ENCODE data around the gene SPHK2. TPM values are rescaled to one million over a fixed set of nuclear protein-coding genes. Genes with fewer than 3 reads are reported as not detected.

SPHK2 gene, protein sequence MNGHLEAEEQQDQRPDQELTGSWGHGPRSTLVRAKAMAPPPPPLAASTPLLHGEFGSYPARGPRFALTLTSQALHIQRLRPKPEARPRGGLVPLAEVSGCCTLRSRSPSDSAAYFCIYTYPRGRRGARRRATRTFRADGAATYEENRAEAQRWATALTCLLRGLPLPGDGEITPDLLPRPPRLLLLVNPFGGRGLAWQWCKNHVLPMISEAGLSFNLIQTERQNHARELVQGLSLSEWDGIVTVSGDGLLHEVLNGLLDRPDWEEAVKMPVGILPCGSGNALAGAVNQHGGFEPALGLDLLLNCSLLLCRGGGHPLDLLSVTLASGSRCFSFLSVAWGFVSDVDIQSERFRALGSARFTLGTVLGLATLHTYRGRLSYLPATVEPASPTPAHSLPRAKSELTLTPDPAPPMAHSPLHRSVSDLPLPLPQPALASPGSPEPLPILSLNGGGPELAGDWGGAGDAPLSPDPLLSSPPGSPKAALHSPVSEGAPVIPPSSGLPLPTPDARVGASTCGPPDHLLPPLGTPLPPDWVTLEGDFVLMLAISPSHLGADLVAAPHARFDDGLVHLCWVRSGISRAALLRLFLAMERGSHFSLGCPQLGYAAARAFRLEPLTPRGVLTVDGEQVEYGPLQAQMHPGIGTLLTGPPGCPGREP
- polyA plus RNA-seq (2011; rRNA removed) = 4.6 and 6.1 TPM in 2 replicates
- 6.1 and 6.6 TPM in 2 replicates for polyA minus RNA-seq (2011; rRNA and poly(A)+ RNA removed)

GRCh38 chr19:48618916-48619691, at the start of gene SPHK2, which contains the start of gene RPL18:
TSS of gene SPHK2 (plus strand) at chr19:48619506. CDS start at chr19:48620515, 1,009 bp downstream.
TSS of gene RPL18 (minus strand) at chr19:48619178. CDS start at chr19:48619143, 35 bp downstream.
- H3K4me3 ChIP-seq (ENCODE audit: low read depth, low read length) = peak within 1 kb of the TSS; percentile 97
- ChIA-PET CTCF (interaction anchor here (0.7 to 1.2 kb wide), 3 partner anchors 10 to 31 kb away, joined by 3 to 5 read pairs (median 4); no protein-coding TSS in a partner anchor), POLR2A (interaction anchor here (0.5 to 1.6 kb wide), 25 partner anchors 9 to 598 kb away, joined by 3 to 25 read pairs (median 5); partner anchors contain the start of genes CA11, DBP, GYS1 and RUVBL2)
- no peaks in the 10 kb centered on the region; the same call in 1 of the 2 replicates for H3K9me3 ChIP-seq (ENCODE audit: control insufficient read depth, insufficient read depth, low read length)
- TF ChIP-seq, protein P1, sequence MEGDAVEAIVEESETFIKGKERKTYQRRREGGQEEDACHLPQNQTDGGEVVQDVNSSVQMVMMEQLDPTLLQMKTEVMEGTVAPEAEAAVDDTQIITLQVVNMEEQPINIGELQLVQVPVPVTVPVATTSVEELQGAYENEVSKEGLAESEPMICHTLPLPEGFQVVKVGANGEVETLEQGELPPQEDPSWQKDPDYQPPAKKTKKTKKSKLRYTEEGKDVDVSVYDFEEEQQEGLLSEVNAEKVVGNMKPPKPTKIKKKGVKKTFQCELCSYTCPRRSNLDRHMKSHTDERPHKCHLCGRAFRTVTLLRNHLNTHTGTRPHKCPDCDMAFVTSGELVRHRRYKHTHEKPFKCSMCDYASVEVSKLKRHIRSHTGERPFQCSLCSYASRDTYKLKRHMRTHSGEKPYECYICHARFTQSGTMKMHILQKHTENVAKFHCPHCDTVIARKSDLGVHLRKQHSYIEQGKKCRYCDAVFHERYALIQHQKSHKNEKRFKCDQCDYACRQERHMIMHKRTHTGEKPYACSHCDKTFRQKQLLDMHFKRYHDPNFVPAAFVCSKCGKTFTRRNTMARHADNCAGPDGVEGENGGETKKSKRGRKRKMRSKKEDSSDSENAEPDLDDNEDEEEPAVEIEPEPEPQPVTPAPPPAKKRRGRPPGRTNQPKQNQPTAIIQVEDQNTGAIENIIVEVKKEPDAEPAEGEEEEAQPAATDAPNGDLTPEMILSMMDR (IDR thresholded peaks at IDR 0.05; ENCODE audit: low read depth, low read length) = no peak
- H3K27ac ChIP-seq (ENCODE audit: low read depth, low read length) = peak within 1 kb of the TSS; percentile 86
- no peaks in the 10 kb centered on the region for H3K27me3 ChIP-seq (ENCODE audit: control insufficient read depth, insufficient read depth, low read length)
- peak; percentile 100 for DNase-seq (ENCODE audit: low read depth, low spot score)

- Histone ChIP-seq H3K27ac (ENCODE audit: low read depth, low read length) (peak overlapping the region; percentile 11), H3K27me3 (ENCODE audit: control insufficient read depth, insufficient read depth, low read length) (no peaks in the 10 kb centered on the region), H3K4me3 (ENCODE audit: low read depth, low read length) (no peak overlapping the region), H3K9me3 (ENCODE audit: control insufficient read depth, insufficient read depth, low read length) (no peaks in the 10 kb centered on the region)
- TF ChIP-seq, protein P1 (IDR thresholded peaks at IDR 0.05; ENCODE audit: low read depth, low read length) = no peak
- DNase-seq (ENCODE audit: low read depth, low spot score) = no peak
- POLR2A ChIA-PET = no interaction called here
- CTCF ChIA-PET = interaction anchor here (0.6 to 1.5 kb wide), 3 partner anchors 64 to 1395 kb away, joined by 3 to 6 read pairs (median 4); no protein-coding TSS in a partner anchor
These were observed 49.5 kb upstream of the SPHK2 start for GRCh38 chr19:48569814-48570213.

DNA sequence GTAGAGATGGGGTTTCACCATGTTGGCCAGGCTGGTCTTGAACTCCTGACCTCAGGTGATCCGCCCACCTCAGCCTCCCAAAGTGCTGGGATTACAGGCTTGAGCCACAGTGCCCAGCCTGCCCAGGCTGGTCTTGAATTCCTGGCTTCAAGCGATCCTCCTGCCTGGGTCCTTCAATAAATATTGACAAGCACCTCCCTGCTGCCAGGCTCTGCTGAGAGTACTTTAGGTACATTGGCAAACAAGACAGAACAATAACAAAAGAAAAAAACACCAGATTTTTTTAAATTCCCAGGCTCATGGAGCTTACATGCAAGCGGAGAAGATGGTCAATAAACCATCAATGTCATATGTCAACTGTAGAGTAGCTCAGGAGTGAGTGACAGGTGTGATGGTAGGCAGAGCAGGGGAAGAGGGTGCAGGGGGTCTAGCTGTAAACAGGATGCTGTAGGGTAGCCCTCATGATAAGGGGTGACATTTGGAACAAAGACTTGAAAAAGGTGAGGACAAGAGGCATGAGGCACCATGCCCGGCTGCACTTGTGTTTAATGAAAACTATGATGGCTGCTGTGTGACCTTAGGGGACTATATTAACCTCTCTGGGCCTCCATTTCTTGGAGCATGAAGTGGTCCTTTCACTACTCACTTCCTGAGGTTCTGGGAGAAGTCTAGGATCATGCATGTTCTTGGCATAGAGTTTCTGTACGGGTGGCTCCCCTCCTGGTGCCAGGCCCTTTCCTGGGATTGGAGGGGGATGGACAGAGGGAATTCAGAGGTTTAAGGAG, 47.7 kb upstream of the SPHK2 start:
- DNase-seq (ENCODE audit: low read depth, low spot score) = no peak
- no peaks in the 10 kb centered on the region for H3K27me3 ChIP-seq (ENCODE audit: control insufficient read depth, insufficient read depth, low read length)
- POLR2A ChIA-PET = interaction anchor here (0.6 kb wide), 1 partner anchor 138 kb away, joined by 3 read pairs; no protein-coding TSS in a partner anchor
- no peak overlapping the region for H3K27ac ChIP-seq (ENCODE audit: low read depth, low read length)
- CTCF ChIA-PET = interaction anchor here (1.5 to 1.8 kb wide), 3 partner anchors 13 to 82 kb away, joined by 4 to 8 read pairs (median 6); no protein-coding TSS in a partner anchor
- H3K9me3 ChIP-seq (ENCODE audit: control insufficient read depth, insufficient read depth, low read length) = no peaks in the 10 kb centered on the region
- H3K4me3 ChIP-seq (ENCODE audit: low read depth, low read length) = no peak overlapping the region
- TF ChIP-seq, protein P1 (IDR thresholded peaks at IDR 0.05; ENCODE audit: low read depth, low read length) = no peak

GRCh38 chr19:48573163-48573505, 46.2 kb upstream of the SPHK2 start:
- ChIA-PET CTCF (interaction anchor here (0.7 to 1.6 kb wide), 2 partner anchors 14 to 16 kb away, joined by 3 to 4 read pairs; no protein-coding TSS in a partner anchor), POLR2A (interaction anchor here (0.6 kb wide), 1 partner anchor 80 kb away, joined by 3 read pairs; no protein-coding TSS in a partner anchor)
- Histone ChIP-seq H3K27me3 (ENCODE audit: control insufficient read depth, insufficient read depth, low read length) (no peaks in the 10 kb centered on the region), H3K4me3 (ENCODE audit: low read depth, low read length) (no peak overlapping the region), H3K27ac (ENCODE audit: low read depth, low read length) (no peak overlapping the region), H3K9me3 (ENCODE audit: control insufficient read depth, insufficient read depth, low read length) (no peaks in the 10 kb centered on the region)
- TF ChIP-seq, protein P1 (IDR thresholded peaks at IDR 0.05; ENCODE audit: low read depth, low read length) = no peak
- DNase-seq (ENCODE audit: low read depth, low spot score) = no peak

Data from AG04450 (cell line).